ENCODE data around the gene ATF5.

ATF5 gene

DNA sequence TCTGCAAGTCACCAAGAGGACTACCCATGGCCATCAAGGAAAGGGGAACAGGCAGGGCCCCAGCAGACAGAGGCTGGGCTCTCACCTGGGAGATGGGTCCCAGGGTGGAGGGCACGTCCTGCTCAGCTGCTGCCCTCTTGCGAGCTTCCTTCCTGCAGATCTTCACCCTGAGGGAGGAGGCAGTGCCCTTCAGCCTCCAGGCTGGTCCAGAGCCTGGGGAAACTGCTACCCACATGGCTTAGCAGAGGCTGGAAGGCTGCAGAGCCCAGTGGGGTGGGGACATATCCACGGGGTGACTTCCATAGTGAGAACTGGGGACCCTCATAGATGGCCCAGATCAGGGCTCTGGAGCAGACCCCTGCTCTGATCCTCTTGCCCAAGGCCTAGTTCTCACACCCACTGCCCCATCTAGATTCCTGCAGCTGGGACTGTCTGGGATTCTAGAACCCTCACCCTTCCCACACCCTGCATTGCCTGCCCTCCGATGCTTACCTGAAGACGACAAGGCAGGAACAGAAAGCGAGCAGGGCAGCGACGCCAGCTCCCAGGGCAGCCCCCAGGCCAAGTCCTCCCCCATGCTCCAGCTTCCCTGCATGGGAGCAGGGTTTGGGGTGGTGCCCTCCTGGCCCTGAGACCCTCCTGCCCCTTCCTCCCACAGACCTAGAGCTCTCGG lies 22.9 kb downstream of the ATF5 start:
- WGBS (ENCODE audit: extremely low coverage, insufficient coverage, low lambda C conversion rate) = no CpG with 5 or more reads among the region's 9 CpGs

DNA sequence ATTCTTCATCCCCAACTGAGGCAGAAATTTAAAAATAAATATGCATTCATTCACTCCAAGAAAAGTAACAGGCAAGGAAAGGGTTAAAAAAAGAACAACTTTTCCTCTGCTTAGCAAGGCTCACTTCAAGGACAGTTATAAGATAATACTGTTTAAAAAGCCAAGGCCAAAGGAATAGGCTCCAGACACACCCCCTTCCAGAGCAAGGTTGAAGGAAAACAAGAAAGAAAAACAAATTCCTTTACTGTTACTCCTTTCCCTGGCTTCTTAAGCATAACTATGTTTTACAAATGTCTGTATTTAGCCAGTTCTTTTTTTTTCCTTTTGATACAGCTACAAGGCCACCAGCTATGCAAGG lies 23.5 kb downstream of the ATF5 start:
- H3K9ac ChIP-seq (ENCODE audit: low read length) = no peak overlapping the region
- no peaks in the 10 kb centered on the region for H3K4me1 ChIP-seq (ENCODE audit: control insufficient read depth, low read depth, low read length)
- H3K4ac ChIP-seq (ENCODE audit: low read depth, low read length) = no peak overlapping the region
- H3K36me3 ChIP-seq (ENCODE audit: control insufficient read depth, insufficient read depth, low read length) = no peaks in the 10 kb centered on the region
- H2BK15ac ChIP-seq (replicated peaks; ENCODE audit: low read depth) = no peak overlapping the region
- no peaks in the 10 kb centered on the region for H3K79me2 ChIP-seq (ENCODE audit: control insufficient read depth, insufficient read depth, low read length)
- H3K4me3 ChIP-seq (ENCODE audit: low read length) = no peak overlapping the region
- no peak overlapping the region for H4K8ac ChIP-seq (ENCODE audit: low read depth, low read length)
- H3K27me3 ChIP-seq (ENCODE audit: insufficient read depth, low read length, poor library complexity) = no peaks in the 10 kb centered on the region
- H2AK5ac ChIP-seq (ENCODE audit: low read length) = no peak overlapping the region
- H2BK120ac ChIP-seq (ENCODE audit: low read depth, low read length) = no peak overlapping the region
- H3K27ac ChIP-seq (ENCODE audit: low read depth, low read length) = no peak overlapping the region
- H3K56ac ChIP-seq (ENCODE audit: low read length) = no peak overlapping the region
- H3K18ac ChIP-seq (ENCODE audit: low read length) = no peak overlapping the region
- DNase-seq = no peak
- no peak overlapping the region for H3K23ac ChIP-seq (ENCODE audit: low read length)
- no peak overlapping the region for H2BK5ac ChIP-seq (ENCODE audit: low read length)
- no peaks in the 10 kb centered on the region for H3K79me1 ChIP-seq (ENCODE audit: low read length)
- no peak overlapping the region for H3K4me2 ChIP-seq (ENCODE audit: low read length)
- H4K5ac ChIP-seq (ENCODE audit: low read length) = no peak overlapping the region

More for the DNA sequence above, 22.9 kb downstream of the ATF5 start:
- Histone ChIP-seq H3K9ac (ENCODE audit: low read length) (no peak overlapping the region), H3K27ac (ENCODE audit: low read depth, low read length) (no peak overlapping the region), H2BK120ac (ENCODE audit: low read depth, low read length) (no peak overlapping the region), H3K4ac (ENCODE audit: low read depth, low read length) (no peak overlapping the region), H3K4me2 (ENCODE audit: low read length) (no peak overlapping the region), H3K36me3 (ENCODE audit: control insufficient read depth, insufficient read depth, low read length) (no peaks in the 10 kb centered on the region), H3K27me3 (ENCODE audit: insufficient read depth, low read length, poor library complexity) (no peaks in the 10 kb centered on the region), H3K79me1 (ENCODE audit: low read length) (no peaks in the 10 kb centered on the region), H3K56ac (ENCODE audit: low read length) (no peak overlapping the region), H3K4me3 (ENCODE audit: low read length) (no peak overlapping the region), H3K79me2 (ENCODE audit: control insufficient read depth, insufficient read depth, low read length) (no peaks in the 10 kb centered on the region), H2BK15ac (replicated peaks; ENCODE audit: low read depth) (no peak overlapping the region), H2AK5ac (ENCODE audit: low read length) (no peak overlapping the region), H4K5ac (ENCODE audit: low read length) (no peak overlapping the region), H3K23ac (ENCODE audit: low read length) (no peak overlapping the region), H3K4me1 (ENCODE audit: control insufficient read depth, low read depth, low read length) (no peaks in the 10 kb centered on the region), H2BK5ac (ENCODE audit: low read length) (no peak overlapping the region), H4K8ac (ENCODE audit: low read depth, low read length) (no peak overlapping the region), H3K18ac (ENCODE audit: low read length) (no peak overlapping the region)
- no peak for DNase-seq

DNA sequence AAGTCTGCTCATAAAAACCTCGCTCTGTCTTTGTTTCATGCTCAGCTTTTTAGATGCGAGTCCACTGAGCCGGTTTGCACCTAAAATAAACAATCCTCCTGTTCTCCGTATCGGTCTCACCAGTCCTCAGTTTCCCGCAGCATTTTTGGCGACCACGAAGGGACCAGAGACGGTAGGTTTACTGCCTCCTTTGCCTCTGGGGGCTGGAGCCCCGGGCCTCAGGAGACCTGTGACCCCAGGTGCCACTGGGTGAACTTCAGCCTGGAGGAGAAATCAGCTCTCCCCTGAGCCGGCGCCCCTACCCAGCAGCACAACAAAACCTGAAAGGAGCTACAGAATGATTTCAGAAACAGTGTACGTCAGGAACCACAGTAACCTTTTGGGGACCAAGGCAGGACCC lies 23.9 kb downstream of the ATF5 start:
- H3K79me1 ChIP-seq (ENCODE audit: low read length) = no peaks in the 10 kb centered on the region
- no peaks in the 10 kb centered on the region for H3K36me3 ChIP-seq (ENCODE audit: control insufficient read depth, insufficient read depth, low read length)
- no peak overlapping the region for H4K5ac ChIP-seq (ENCODE audit: low read length)
- no peak overlapping the region for H3K4ac ChIP-seq (ENCODE audit: low read depth, low read length)
- no peaks in the 10 kb centered on the region for H3K27me3 ChIP-seq (ENCODE audit: insufficient read depth, low read length, poor library complexity)
- no peak overlapping the region for H3K9ac ChIP-seq (ENCODE audit: low read length)
- no peak overlapping the region for H3K18ac ChIP-seq (ENCODE audit: low read length)
- no peak overlapping the region for H2BK15ac ChIP-seq (replicated peaks; ENCODE audit: low read depth)
- no peak overlapping the region for H2AK5ac ChIP-seq (ENCODE audit: low read length)
- H3K4me2 ChIP-seq (ENCODE audit: low read length) = no peak overlapping the region
- H3K79me2 ChIP-seq (ENCODE audit: control insufficient read depth, insufficient read depth, low read length) = no peaks in the 10 kb centered on the region
- H3K56ac ChIP-seq (ENCODE audit: low read length) = no peak overlapping the region
- H4K8ac ChIP-seq (ENCODE audit: low read depth, low read length) = no peak overlapping the region
- WGBS (ENCODE audit: extremely low coverage, insufficient coverage, low lambda C conversion rate) = no CpG with 5 or more reads among the region's 13 CpGs
- no peak overlapping the region for H2BK5ac ChIP-seq (ENCODE audit: low read length)
- no peak overlapping the region for H2BK120ac ChIP-seq (ENCODE audit: low read depth, low read length)
- no peak overlapping the region for H3K27ac ChIP-seq (ENCODE audit: low read depth, low read length)
- no peaks in the 10 kb centered on the region for H3K4me1 ChIP-seq (ENCODE audit: control insufficient read depth, low read depth, low read length)
- DNase-seq = no peak
- no peak overlapping the region for H3K4me3 ChIP-seq (ENCODE audit: low read length)
- H3K23ac ChIP-seq (ENCODE audit: low read length) = no peak overlapping the region

DNA sequence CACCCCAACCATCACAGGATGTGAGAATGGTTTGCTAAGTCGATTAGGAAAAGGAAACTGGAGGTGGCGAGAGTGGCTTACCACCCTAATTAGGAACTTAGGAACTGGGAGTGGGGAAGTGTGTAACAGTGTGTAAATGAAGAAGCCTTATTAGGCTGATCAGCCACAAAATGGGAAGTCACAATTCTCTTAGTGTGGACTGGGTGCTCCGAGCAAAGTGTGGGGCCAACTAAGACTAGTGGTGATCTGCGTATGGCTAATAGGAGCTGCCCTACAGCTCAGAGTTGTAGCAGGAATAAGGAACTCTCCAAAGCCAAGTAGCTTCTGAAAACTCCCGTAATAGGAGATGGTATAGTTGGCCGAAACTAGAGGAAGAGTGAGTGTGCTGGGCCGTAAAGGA lies 24.4 kb downstream of the ATF5 start:
- Histone ChIP-seq H3K4me1 (ENCODE audit: control insufficient read depth, low read depth, low read length) (no peaks in the 10 kb centered on the region), H2BK120ac (ENCODE audit: low read depth, low read length) (no peak overlapping the region), H3K23ac (ENCODE audit: low read length) (no peak overlapping the region), H3K56ac (ENCODE audit: low read length) (no peak overlapping the region), H4K8ac (ENCODE audit: low read depth, low read length) (no peak overlapping the region), H3K79me1 (ENCODE audit: low read length) (no peaks in the 10 kb centered on the region), H3K27me3 (ENCODE audit: insufficient read depth, low read length, poor library complexity) (no peaks in the 10 kb centered on the region), H4K5ac (ENCODE audit: low read length) (no peak overlapping the region), H3K9ac (ENCODE audit: low read length) (no peak overlapping the region), H2BK5ac (ENCODE audit: low read length) (no peak overlapping the region), H3K18ac (ENCODE audit: low read length) (no peak overlapping the region), H2BK15ac (replicated peaks; ENCODE audit: low read depth) (no peak overlapping the region), H3K4me3 (ENCODE audit: low read length) (no peak overlapping the region), H2AK5ac (ENCODE audit: low read length) (no peak overlapping the region), H3K79me2 (ENCODE audit: control insufficient read depth, insufficient read depth, low read length) (no peaks in the 10 kb centered on the region), H3K4ac (ENCODE audit: low read depth, low read length) (no peak overlapping the region), H3K4me2 (ENCODE audit: low read length) (no peak overlapping the region), H3K36me3 (ENCODE audit: control insufficient read depth, insufficient read depth, low read length) (no peaks in the 10 kb centered on the region), H3K27ac (ENCODE audit: low read depth, low read length) (no peak overlapping the region)
- WGBS (ENCODE audit: extremely low coverage, insufficient coverage, low lambda C conversion rate) = no CpG with 5 or more reads among the region's 7 CpGs
- DNase-seq = no peak

DNA sequence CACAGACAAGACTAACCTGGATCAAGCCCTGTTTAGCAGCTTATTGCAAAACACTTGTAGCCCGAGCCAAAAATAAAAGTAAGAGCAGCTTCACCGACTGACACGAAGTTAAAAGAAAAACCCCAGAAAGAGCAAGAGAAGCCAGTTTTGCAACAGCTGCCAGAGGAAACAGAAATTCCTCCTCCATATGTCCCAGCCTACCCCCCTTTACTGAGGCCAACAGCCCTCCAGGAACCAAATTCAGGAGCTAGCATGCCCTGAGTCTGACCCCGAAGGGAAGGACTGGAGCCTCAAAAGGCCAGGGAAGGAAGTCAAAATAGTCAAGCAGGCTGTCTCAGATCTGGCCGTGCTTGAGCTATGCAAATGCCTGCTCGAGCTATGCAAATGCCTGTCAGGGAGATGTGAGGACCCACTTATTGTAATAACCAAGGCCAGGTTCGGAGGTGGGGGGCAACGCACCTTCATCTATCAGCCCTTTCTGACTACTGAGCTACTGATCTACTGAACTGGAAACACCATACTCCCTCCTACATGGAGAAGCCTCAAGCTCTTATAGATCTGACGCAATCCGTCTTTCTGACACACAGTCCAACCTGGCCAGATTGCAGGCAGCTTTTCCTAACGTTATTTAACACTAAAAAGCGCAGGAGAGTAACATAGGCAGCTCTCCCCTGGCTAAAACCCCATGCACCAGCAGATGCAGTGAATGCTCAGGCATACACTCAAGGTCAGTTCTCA lies 25.3 kb downstream of the ATF5 start:
- H3K56ac ChIP-seq (ENCODE audit: low read length) = no peak overlapping the region
- H4K5ac ChIP-seq (ENCODE audit: low read length) = no peak overlapping the region
- no peaks in the 10 kb centered on the region for H3K27me3 ChIP-seq (ENCODE audit: insufficient read depth, low read length, poor library complexity)
- H3K79me1 ChIP-seq (ENCODE audit: low read length) = no peaks in the 10 kb centered on the region
- DNase-seq = no peak
- H3K79me2 ChIP-seq (ENCODE audit: control insufficient read depth, insufficient read depth, low read length) = no peaks in the 10 kb centered on the region
- H2BK120ac ChIP-seq (ENCODE audit: low read depth, low read length) = no peak overlapping the region
- no peak overlapping the region for H3K4me2 ChIP-seq (ENCODE audit: low read length)
- H2BK5ac ChIP-seq (ENCODE audit: low read length) = no peak overlapping the region
- H3K27ac ChIP-seq (ENCODE audit: low read depth, low read length) = no peak overlapping the region
- H3K4me1 ChIP-seq (ENCODE audit: control insufficient read depth, low read depth, low read length) = no peaks in the 10 kb centered on the region
- H2BK15ac ChIP-seq (replicated peaks; ENCODE audit: low read depth) = no peak overlapping the region
- no peak overlapping the region for H3K9ac ChIP-seq (ENCODE audit: low read length)
- WGBS (ENCODE audit: extremely low coverage, insufficient coverage, low lambda C conversion rate) = no CpG with 5 or more reads among the region's 12 CpGs
- H3K18ac ChIP-seq (ENCODE audit: low read length) = no peak overlapping the region
- H2AK5ac ChIP-seq (ENCODE audit: low read length) = no peak overlapping the region
- no peak overlapping the region for H3K23ac ChIP-seq (ENCODE audit: low read length)
- H3K36me3 ChIP-seq (ENCODE audit: control insufficient read depth, insufficient read depth, low read length) = no peaks in the 10 kb centered on the region
- no peak overlapping the region for H3K4ac ChIP-seq (ENCODE audit: low read depth, low read length)
- H4K8ac ChIP-seq (ENCODE audit: low read depth, low read length) = no peak overlapping the region
- H3K4me3 ChIP-seq (ENCODE audit: low read length) = no peak overlapping the region

DNA sequence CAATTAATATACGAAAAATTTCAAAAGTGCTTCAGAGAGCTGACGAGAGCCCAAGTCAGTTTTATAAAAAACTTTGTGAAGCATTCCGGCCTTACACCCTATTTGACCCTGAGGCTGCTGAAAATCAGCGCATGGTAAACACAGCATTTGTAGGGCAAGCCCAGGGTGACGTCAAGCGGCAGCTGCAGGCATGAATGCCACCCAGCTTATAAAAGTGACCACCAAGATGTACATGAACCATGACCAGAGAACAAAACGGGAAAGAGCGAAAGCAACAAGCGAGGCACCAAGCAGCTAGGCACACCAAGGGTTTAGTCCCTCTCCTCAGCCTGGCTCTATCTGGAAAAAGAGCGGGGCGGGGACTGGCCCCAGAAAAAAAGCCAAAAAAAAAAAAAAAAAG lies 25.9 kb downstream of the ATF5 start:
- no peak overlapping the region for H3K4me3 ChIP-seq (ENCODE audit: low read length)
- no peaks in the 10 kb centered on the region for H3K79me2 ChIP-seq (ENCODE audit: control insufficient read depth, insufficient read depth, low read length)
- H2BK15ac ChIP-seq (replicated peaks; ENCODE audit: low read depth) = no peak overlapping the region
- H3K36me3 ChIP-seq (ENCODE audit: control insufficient read depth, insufficient read depth, low read length) = no peaks in the 10 kb centered on the region
- DNase-seq = no peak
- H3K27me3 ChIP-seq (ENCODE audit: insufficient read depth, low read length, poor library complexity) = no peaks in the 10 kb centered on the region
- no peak overlapping the region for H2AK5ac ChIP-seq (ENCODE audit: low read length)
- H3K4me1 ChIP-seq (ENCODE audit: control insufficient read depth, low read depth, low read length) = no peaks in the 10 kb centered on the region
- H3K79me1 ChIP-seq (ENCODE audit: low read length) = no peaks in the 10 kb centered on the region
- H3K18ac ChIP-seq (ENCODE audit: low read length) = no peak overlapping the region
- no peak overlapping the region for H4K8ac ChIP-seq (ENCODE audit: low read depth, low read length)
- no peak overlapping the region for H2BK5ac ChIP-seq (ENCODE audit: low read length)
- H3K9ac ChIP-seq (ENCODE audit: low read length) = no peak overlapping the region
- H3K4me2 ChIP-seq (ENCODE audit: low read length) = no peak overlapping the region
- WGBS (ENCODE audit: extremely low coverage, insufficient coverage, low lambda C conversion rate) = no CpG with 5 or more reads among the region's 11 CpGs
- H2BK120ac ChIP-seq (ENCODE audit: low read depth, low read length) = no peak overlapping the region
- no peak overlapping the region for H4K5ac ChIP-seq (ENCODE audit: low read length)
- H3K27ac ChIP-seq (ENCODE audit: low read depth, low read length) = no peak overlapping the region
- H3K56ac ChIP-seq (ENCODE audit: low read length) = no peak overlapping the region
- H3K4ac ChIP-seq (ENCODE audit: low read depth, low read length) = no peak overlapping the region
- H3K23ac ChIP-seq (ENCODE audit: low read length) = no peak overlapping the region

All from mesendoderm (in vitro differentiated cells).